SU-DHL-6 (cell line): ENCODE data around the gene AEBP1.

Experiments used
- H2AFZ ChIP-seq: fragments of 200-600 bp; sonication (generic); 2 replicates; pipeline ENCODE4 v1.6.1; 2014; ENCODE audit warnings: low read depth, mild to moderate bottlenecking, moderate library complexity, mixed read lengths, antibody characterized with exemption, low read length; ENCODE audit not compliant: severe bottlenecking
- H3F3A ChIP-seq: fragments of 200-600 bp; shearing (Covaris generic); 2 replicates; pipeline ENCODE4 v1.6.0; 2016; ENCODE audit warnings: antibody characterized with exemption, mild to moderate bottlenecking; ENCODE audit not compliant: insufficient read depth
- H3K27ac ChIP-seq: fragments of 200-600 bp; sonication (generic); 2 replicates; pipeline ENCODE4 v1.5.1; 2016; ENCODE audit warnings: low read depth, mild to moderate bottlenecking, low read length, moderate library complexity, mixed read lengths
- H3K27me3 ChIP-seq: fragments of 200-600 bp; sonication (generic), shearing (Covaris generic); 2 replicates; pipeline ENCODE4 v1.6.0; 2014; ENCODE audit warnings: mild to moderate bottlenecking, low read length
- H3K36me3 ChIP-seq: fragments of 200-600 bp; sonication (generic); 2 replicates; pipeline ENCODE4 v1.6.1; 2014; ENCODE audit warnings: mild to moderate bottlenecking, low read length, mixed read lengths
- H3K4me2 ChIP-seq: fragments of 300-600, 200-600 bp; shearing (Covaris generic), sonication (generic); 2 replicates; pipeline ENCODE4 v1.6.0; 2014; ENCODE audit warnings: low read length, low read depth, mild to moderate bottlenecking; ENCODE audit not compliant: poor library complexity, severe bottlenecking
- H3K4me3 ChIP-seq: fragments of 200-600 bp; sonication (generic); 2 replicates; pipeline ENCODE4 v1.5.1; 2014; ENCODE audit warnings: antibody characterized with exemption, low read length, mild to moderate bottlenecking, mixed read lengths; ENCODE audit not compliant: insufficient read depth, poor library complexity, severe bottlenecking
- H3K79me2 ChIP-seq: fragments of 200-600 bp; sonication (generic); 2 replicates; pipeline ENCODE4 v1.6.1; 2014; ENCODE audit warnings: mild to moderate bottlenecking, low read length, moderate library complexity; ENCODE audit not compliant: insufficient read depth
- H3K9ac ChIP-seq: fragments of 200-600 bp; sonication (generic); 2 replicates; pipeline ENCODE4 v1.7.0; 2014; ENCODE audit warnings: mild to moderate bottlenecking, low read length
- H3K9me2 ChIP-seq: fragments of 200-600 bp; sonication (generic); replicated peaks from 2 replicates; pipeline ENCODE4 v1.6.1; 2014; ENCODE audit warnings: low read length; ENCODE audit not compliant: insufficient read depth
- H3K9me3 ChIP-seq: fragments of 200-600 bp; sonication (generic); 2 replicates; pipeline ENCODE4 v1.6.1; 2014; ENCODE audit warnings: low read length, mixed read lengths; ENCODE audit not compliant: insufficient read depth
- H4K20me1 ChIP-seq: fragments of 200-600 bp; sonication (generic); 2 replicates; pipeline ENCODE4 v1.6.1; 2014; ENCODE audit warnings: low read depth, mild to moderate bottlenecking, antibody characterized with exemption, low read length, moderate library complexity, mixed read lengths
- CTCF ChIP-seq: fragments of 200-600 bp; sonication (generic); IDR thresholded peaks from one replicate; pipeline ENCODE4 v1.5.1; 2017; ENCODE audit warnings: antibody characterized with exemption, mild to moderate bottlenecking, low read length, moderate library complexity; ENCODE audit not compliant: insufficient read depth, poor library complexity, severe bottlenecking
- EZH2phosphoT487 ChIP-seq: fragments of 200-600 bp; sonication (generic), shearing (Covaris generic); conservative IDR thresholded peaks from 2 replicates; pipeline ENCODE4 v1.6.1; 2018; ENCODE audit warnings: mild to moderate bottlenecking, antibody characterized with exemption, low read length, moderate library complexity, mixed read lengths

The AEBP1 gene

GRCh38 chr7:44147026-44147991 is 43.2 kb downstream of the AEBP1 start:
- no peaks in the 10 kb centered on the region for H3K79me2 ChIP-seq
- H3K27ac ChIP-seq, result no peak overlapping the region
- H2AFZ ChIP-seq, result no peak overlapping the region
- no peak overlapping the region for H3K4me3 ChIP-seq
- no peaks in the 10 kb centered on the region for H3F3A ChIP-seq
- H3K36me3 ChIP-seq, result no peaks in the 10 kb centered on the region
- no peak overlapping the region for H3K4me2 ChIP-seq
- no peaks in the 10 kb centered on the region for H3K9me3 ChIP-seq
- H3K9ac ChIP-seq, result no peak overlapping the region
- TF ChIP-seq CTCF (no peak), EZH2phosphoT487 (no peak)
- H3K9me2 ChIP-seq, result no peaks in the 10 kb centered on the region
- H4K20me1 ChIP-seq, result no peaks in the 10 kb centered on the region
- no peaks in the 10 kb centered on the region for H3K27me3 ChIP-seq

GRCh38 chr7:44148166-44148565 is 44.0 kb downstream of the AEBP1 start:
- no peaks in the 10 kb centered on the region for H3K27me3 ChIP-seq
- no peaks in the 10 kb centered on the region for H3K9me2 ChIP-seq
- no peaks in the 10 kb centered on the region for H3K79me2 ChIP-seq
- no peaks in the 10 kb centered on the region for H4K20me1 ChIP-seq
- no peak overlapping the region for H3K27ac ChIP-seq
- no peaks in the 10 kb centered on the region for H3K9me3 ChIP-seq
- no peaks in the 10 kb centered on the region for H3K36me3 ChIP-seq
- H3K4me2 ChIP-seq, result no peak overlapping the region
- no peak overlapping the region for H3K4me3 ChIP-seq
- no peak overlapping the region for H2AFZ ChIP-seq
- no peak overlapping the region for H3K9ac ChIP-seq
- H3F3A ChIP-seq, result no peaks in the 10 kb centered on the region
- TF ChIP-seq EZH2phosphoT487 (no peak), CTCF (no peak)

GRCh38 chr7:44148961-44149536 is 44.9 kb downstream of the AEBP1 start:
- TF ChIP-seq EZH2phosphoT487 (no peak), CTCF (no peak)
- no peak overlapping the region for H2AFZ ChIP-seq

More at GRCh38 chr7:44148961-44149536, 44.9 kb downstream of the AEBP1 start:
- H3K9me2 ChIP-seq, result no peaks in the 10 kb centered on the region
- H3K4me3 ChIP-seq, result no peak overlapping the region
- no peaks in the 10 kb centered on the region for H3K9me3 ChIP-seq
- no peaks in the 10 kb centered on the region for H3K79me2 ChIP-seq
- no peak overlapping the region for H3K9ac ChIP-seq
- no peaks in the 10 kb centered on the region for H4K20me1 ChIP-seq
- no peak overlapping the region for H3K4me2 ChIP-seq
- no peaks in the 10 kb centered on the region for H3K36me3 ChIP-seq
- H3K27ac ChIP-seq, result no peak overlapping the region
- H3F3A ChIP-seq, result no peaks in the 10 kb centered on the region
- no peaks in the 10 kb centered on the region for H3K27me3 ChIP-seq
